Mammary epithelial cell (primary cell): ENCODE data around the gene PRSS27.

Experiments
- EZH2 ChIP-seq: IDR thresholded peaks from 2 replicates; pipeline ENCODE4 v1.6.1; 2012; ENCODE audit warnings: low read length, inconsistent platforms, borderline replicate concordance
- TF ChIP-seq, protein P1 (sequence below), 2 donors: IDR thresholded peaks in 1 of 2; conservative IDR thresholded peaks in 1 of 2; 2 replicates each; pipeline ENCODE4 v1.5.1; 2011 to 2012; ENCODE audit warnings: inconsistent platforms in 2 of 2, low read length in 2 of 2, mild to moderate bottlenecking in 2 of 2, control low read depth in 1 of 2, low read depth in 1 of 2; ENCODE audit not compliant: insufficient read depth in 1 of 2; ENCODE audit errors: extremely low read depth in 1 of 2

DNA sequence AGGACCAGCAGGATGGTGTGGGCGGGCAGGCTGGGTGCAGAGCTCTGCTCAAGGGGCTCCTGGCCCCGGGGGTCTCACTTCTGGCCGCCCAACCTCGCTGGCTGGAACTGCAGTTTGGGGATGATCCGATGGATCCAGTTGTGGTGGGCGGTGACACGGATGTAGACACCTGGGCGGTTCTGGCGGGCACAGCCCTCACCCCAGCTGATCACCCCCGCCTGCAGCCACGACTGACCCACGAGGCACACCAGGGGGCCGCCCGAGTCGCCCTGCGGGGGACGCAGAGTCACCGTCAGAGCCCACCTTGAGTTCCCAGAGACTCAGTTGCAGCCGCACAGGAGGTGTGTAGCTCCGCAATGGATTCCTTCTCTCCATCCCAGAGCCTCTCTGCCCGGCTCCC, 7.5 kb downstream of the PRSS27 start:
- TF ChIP-seq, protein P1, sequence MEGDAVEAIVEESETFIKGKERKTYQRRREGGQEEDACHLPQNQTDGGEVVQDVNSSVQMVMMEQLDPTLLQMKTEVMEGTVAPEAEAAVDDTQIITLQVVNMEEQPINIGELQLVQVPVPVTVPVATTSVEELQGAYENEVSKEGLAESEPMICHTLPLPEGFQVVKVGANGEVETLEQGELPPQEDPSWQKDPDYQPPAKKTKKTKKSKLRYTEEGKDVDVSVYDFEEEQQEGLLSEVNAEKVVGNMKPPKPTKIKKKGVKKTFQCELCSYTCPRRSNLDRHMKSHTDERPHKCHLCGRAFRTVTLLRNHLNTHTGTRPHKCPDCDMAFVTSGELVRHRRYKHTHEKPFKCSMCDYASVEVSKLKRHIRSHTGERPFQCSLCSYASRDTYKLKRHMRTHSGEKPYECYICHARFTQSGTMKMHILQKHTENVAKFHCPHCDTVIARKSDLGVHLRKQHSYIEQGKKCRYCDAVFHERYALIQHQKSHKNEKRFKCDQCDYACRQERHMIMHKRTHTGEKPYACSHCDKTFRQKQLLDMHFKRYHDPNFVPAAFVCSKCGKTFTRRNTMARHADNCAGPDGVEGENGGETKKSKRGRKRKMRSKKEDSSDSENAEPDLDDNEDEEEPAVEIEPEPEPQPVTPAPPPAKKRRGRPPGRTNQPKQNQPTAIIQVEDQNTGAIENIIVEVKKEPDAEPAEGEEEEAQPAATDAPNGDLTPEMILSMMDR (conservative IDR thresholded peaks at IDR 0.05 in 1 of 2, IDR thresholded peaks at IDR 0.05 in 1 of 2; ENCODE audit: extremely low read depth in 1 of 2, insufficient read depth in 1 of 2, low read depth in 1 of 2, low read length in 2 of 2) = no peak
- TF ChIP-seq EZH2 = no peak
